ENCODE data around the gene FGD1. TPM values are rescaled to one million over a fixed set of nuclear protein-coding genes. Genes with fewer than 3 reads are reported as not detected.
"Not testable (repeated sequence)": the region's sequence is repeated elsewhere in the genome, so short reads cannot be mapped to it uniquely, and the experiment has no call there.

Gene FGD1
- total RNA-seq, 1 donor: 10.4 TPM

- peak; percentile 35 for DNase-seq (ENCODE audit: low read depth)
- H3K4me3 ChIP-seq (ENCODE audit: low read depth, low read length): no peak overlapping the region
- TF ChIP-seq, protein P1, sequence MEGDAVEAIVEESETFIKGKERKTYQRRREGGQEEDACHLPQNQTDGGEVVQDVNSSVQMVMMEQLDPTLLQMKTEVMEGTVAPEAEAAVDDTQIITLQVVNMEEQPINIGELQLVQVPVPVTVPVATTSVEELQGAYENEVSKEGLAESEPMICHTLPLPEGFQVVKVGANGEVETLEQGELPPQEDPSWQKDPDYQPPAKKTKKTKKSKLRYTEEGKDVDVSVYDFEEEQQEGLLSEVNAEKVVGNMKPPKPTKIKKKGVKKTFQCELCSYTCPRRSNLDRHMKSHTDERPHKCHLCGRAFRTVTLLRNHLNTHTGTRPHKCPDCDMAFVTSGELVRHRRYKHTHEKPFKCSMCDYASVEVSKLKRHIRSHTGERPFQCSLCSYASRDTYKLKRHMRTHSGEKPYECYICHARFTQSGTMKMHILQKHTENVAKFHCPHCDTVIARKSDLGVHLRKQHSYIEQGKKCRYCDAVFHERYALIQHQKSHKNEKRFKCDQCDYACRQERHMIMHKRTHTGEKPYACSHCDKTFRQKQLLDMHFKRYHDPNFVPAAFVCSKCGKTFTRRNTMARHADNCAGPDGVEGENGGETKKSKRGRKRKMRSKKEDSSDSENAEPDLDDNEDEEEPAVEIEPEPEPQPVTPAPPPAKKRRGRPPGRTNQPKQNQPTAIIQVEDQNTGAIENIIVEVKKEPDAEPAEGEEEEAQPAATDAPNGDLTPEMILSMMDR (IDR thresholded peaks at IDR 0.05; ENCODE audit: insufficient read depth, low read depth, low read length): no peak
Measured at GRCh38 chrX:54509400-54509799, 13.4 kb upstream of the FGD1 start.

GRCh38 chrX:54496936-54497335 is 902 bp upstream of the FGD1 start:
- TF ChIP-seq, protein P1 (IDR thresholded peaks at IDR 0.05; ENCODE audit: insufficient read depth, low read depth, low read length): no peak
- no peak overlapping the region for H3K4me3 ChIP-seq (ENCODE audit: low read depth, low read length)
- no peak for DNase-seq (ENCODE audit: low read depth)

DNA sequence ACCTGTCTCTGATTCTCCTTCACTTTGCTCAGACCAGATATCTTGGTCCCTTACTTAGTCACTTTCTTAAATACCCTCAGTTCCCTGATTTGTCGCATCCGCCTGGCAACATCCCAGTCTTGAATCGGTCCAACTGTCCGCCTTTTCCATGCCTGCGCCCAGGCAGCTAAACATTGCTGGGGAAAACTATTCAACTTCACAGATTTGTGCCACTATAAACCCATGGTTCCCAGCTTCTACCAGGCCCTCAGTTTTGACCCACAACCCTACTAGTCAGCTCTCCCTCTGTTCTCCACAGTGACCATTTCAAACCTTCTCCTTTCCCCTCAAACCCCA is 451 bp upstream of the FGD1 start:
- no peak for DNase-seq (ENCODE audit: low read depth)
- TF ChIP-seq, protein P1 (IDR thresholded peaks at IDR 0.05; ENCODE audit: insufficient read depth, low read depth, low read length): no peak
- H3K4me3 ChIP-seq (ENCODE audit: low read depth, low read length): peak overlapping the region; percentile 67

- DNase-seq (ENCODE audit: low read depth): peak; percentile 28
- TF ChIP-seq, protein P1 (IDR thresholded peaks at IDR 0.05; ENCODE audit: insufficient read depth, low read depth, low read length): no peak
- H3K4me3 ChIP-seq (ENCODE audit: low read depth, low read length): peak overlapping the region; percentile 67
Measured at GRCh38 chrX:54494989-54495813, 833 bp downstream of the FGD1 start.

DNA sequence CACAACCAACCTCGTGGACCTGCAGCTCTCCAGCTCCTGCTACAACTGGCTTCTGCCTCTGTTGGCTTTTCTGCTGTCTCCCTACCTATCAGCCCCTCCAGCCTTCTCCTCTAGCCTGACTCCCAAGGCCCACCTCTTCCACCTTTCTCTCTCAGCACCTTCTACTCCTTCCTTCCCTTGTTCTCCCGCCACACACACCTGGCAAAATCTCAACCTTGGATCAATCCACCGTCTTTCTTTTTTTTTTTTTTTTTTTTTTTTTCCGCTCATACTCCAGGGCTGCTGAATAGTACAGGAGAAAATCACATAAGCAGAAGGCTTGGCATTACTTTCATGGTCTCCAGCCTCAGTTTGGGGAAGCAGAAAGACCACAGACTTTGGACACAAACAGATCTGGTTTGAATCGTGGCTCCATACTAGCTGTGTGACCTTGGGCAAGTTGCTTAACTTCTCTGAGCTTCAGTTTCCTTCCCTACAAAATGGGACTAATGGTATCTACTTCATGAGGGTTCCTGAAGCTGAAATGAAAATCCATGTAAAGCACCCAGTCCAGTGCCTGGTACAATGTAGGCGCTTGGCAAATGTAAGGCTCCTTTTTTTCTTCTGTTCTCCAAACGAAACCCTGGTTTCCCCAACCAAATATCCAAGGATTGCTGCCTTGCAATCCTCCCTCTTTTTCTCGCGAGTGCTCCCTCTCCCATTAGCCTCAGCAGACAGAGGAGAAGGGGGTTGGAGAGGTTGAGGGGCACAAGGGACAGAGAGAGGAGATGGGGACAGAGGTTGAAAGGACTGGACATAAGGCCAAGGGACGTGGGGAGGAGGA is 1.7 kb downstream of the FGD1 start:
- TF ChIP-seq, protein P1 (IDR thresholded peaks at IDR 0.05; ENCODE audit: insufficient read depth, low read depth, low read length): no peak
- DNase-seq (ENCODE audit: low read depth): no peak
- H3K4me3 ChIP-seq (ENCODE audit: low read depth, low read length): peak overlapping the region; percentile 67

DNA sequence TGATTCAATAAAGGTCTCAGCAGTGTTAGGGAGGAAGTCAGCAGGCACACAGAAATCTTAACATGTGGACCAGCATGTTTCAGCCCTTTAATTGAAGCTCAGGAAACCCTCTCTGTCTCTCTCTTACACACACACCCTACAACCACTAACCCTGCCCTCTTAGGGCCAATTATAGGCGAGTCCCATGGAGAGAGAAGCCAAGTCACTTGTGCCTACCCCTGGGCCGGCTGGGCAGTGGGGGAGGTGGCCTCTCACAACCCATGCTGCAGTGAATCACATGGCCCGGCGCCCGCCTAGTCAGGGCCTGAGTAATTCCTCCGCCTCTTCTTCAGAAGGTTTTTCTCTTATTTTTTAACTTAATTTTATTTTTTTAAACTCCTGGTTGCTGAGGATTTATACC is 3.7 kb downstream of the FGD1 start:
- H3K4me3 ChIP-seq (ENCODE audit: low read depth, low read length): no peak overlapping the region
- DNase-seq (ENCODE audit: low read depth): peak; percentile 38
- TF ChIP-seq, protein P1 (IDR thresholded peaks at IDR 0.05; ENCODE audit: insufficient read depth, low read depth, low read length): no peak

- H3K4me3 ChIP-seq (ENCODE audit: low read depth, low read length); DNase-seq (ENCODE audit: low read depth): not testable (repeated sequence)
Measured at GRCh38 chrX:54489819-54490218, 6.2 kb downstream of the FGD1 start.
